ENCODE data around the gene ARL16. TPM values are rescaled to one million over a fixed set of nuclear protein-coding genes. Genes with fewer than 3 reads are reported as not detected.

ARL16 gene
- total RNA-seq, 4 donors from 2014 or later = 19.1 to 34.3 (median 27.9) TPM

DNA sequence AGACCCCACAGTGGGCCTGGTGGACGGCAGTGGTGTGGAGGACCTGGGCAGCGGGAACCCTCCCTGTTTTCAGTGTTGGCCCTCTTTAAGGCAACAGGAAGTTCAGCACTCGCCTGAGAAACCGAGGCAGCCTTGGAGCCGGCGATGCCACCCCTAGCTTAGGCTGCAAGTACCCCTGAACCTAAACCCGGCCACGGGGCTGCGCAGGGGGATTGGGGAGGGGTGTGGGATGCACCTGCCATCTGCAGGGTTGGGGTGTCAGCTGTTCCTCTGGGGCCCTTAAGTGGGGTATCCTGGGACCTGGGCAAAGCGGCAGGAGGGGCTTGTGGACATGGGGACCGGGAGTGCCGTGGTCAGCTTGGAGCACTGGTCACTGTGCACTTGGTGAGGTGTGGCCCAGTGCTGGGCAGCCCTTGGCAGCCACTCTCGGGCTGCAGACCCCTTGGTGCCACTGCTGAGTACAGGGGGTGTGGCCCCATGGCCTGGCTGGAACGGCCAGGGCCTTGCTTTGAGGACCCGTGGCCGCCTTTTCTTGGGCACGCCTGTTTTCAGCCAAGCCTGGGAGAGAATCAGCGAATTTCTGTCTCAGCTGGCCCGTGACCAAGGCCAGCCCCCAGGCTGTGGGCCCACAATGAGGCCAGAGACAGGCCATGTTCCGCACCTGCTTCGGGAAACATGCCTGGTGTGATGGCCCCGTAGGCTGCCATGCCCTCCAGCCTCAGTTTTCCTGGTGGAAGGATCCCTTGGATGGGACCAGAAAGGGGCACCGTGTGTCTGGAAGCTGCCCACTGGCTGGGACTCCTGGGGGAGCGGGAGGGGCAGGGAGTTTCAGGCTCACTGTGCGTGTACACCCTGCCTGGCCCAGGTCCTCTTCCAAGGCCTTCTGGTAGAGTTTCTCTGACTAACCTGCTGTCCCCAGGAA lies 24.4 kb upstream of the ARL16 start:
- Histone ChIP-seq H3K4me1 (peaks cover 27 to 50% (median 29%) of the 10 kb centered on the region in 3 donors), H3K27me3 (no peaks in the 10 kb centered on the region), H3K9me3 (no peaks in the 10 kb centered on the region), H3K36me3 (peaks cover 18 to 41% (median 27%) of the 10 kb centered on the region in 3 donors), H3K27ac (no peak overlapping the region), H3K4me3 (no peak overlapping the region)
- TF ChIP-seq POLR2A (IDR thresholded peaks at IDR 0.05) = no peak
- TF ChIP-seq, protein P1, sequence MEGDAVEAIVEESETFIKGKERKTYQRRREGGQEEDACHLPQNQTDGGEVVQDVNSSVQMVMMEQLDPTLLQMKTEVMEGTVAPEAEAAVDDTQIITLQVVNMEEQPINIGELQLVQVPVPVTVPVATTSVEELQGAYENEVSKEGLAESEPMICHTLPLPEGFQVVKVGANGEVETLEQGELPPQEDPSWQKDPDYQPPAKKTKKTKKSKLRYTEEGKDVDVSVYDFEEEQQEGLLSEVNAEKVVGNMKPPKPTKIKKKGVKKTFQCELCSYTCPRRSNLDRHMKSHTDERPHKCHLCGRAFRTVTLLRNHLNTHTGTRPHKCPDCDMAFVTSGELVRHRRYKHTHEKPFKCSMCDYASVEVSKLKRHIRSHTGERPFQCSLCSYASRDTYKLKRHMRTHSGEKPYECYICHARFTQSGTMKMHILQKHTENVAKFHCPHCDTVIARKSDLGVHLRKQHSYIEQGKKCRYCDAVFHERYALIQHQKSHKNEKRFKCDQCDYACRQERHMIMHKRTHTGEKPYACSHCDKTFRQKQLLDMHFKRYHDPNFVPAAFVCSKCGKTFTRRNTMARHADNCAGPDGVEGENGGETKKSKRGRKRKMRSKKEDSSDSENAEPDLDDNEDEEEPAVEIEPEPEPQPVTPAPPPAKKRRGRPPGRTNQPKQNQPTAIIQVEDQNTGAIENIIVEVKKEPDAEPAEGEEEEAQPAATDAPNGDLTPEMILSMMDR (IDR thresholded peaks at IDR 0.05) = no peak
- intact Hi-C loops (cut with DNase I) = no loop called here
- 100% methylated on average over 2 of the region's 25 CpGs; no CpG with 5 or more reads in 1 of the 2 donors for WGBS, 2 donors
- no peak for DNase-seq

DNA sequence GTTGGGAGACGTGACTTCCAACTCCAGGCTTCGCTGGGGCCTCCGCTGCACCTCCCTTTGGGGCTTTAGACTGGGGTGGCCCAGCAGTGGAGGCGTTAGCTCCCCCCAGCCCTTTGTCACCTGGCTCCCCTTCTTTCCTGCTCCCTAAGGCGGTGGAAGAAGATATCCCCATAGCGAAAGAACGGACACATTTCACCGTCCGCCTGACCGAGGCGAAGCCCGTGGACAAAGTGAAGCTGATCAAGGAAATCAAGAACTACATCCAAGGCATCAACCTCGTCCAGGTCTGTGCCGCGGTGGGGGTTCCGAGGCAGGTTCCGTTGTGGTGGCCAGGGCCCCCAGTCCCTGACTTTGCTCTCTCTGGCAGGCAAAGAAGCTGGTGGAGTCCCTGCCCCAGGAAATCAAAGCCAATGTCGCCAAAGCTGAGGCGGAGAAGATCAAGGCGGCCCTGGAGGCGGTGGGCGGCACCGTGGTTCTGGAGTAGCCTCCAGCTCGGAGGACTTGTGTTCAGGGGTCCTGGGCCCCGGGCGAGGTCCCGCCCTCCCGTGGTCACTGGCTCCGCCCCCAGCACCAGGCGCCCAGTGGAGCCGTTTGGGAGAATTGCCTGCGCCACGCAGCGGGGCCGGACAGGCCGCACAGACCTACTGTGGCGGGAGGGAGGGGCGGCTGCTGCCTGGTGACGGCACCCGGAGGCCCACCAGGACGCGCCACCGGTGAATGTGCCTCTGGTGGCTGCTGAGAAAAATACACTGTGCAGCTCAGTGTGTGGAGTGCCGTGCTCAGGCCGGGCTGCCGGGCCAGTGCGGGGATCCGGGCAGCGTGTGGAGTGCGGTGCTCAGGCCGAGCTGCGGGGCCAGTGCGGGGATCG lies 23.4 kb upstream of the ARL16 start:
- WGBS, 2 donors = 93 to 97% methylated on average over 17 to 26 of the region's 54 CpGs

GRCh38 chr17:81706232-81706611 lies 22.6 kb upstream of the ARL16 start:
- H3K27me3 ChIP-seq = no peaks in the 10 kb centered on the region
- 86 to 100% methylated on average over 3 to 4 of the region's 17 CpGs for WGBS, 2 donors
- no peak overlapping the region for H3K4me3 ChIP-seq
- DNase-seq = no peak
- H3K9me3 ChIP-seq = no peaks in the 10 kb centered on the region
- peaks cover 33 to 52% (median 36%) of the 10 kb centered on the region in 3 donors for H3K4me1 ChIP-seq
- intact Hi-C loops (cut with DNase I) = no loop called here
- H3K27ac ChIP-seq = no peak overlapping the region
- H3K36me3 ChIP-seq = peaks cover 19 to 46% (median 27%) of the 10 kb centered on the region in 3 donors
- TF ChIP-seq, protein P1 (IDR thresholded peaks at IDR 0.05) = no peak
- no peak for TF ChIP-seq POLR2A (IDR thresholded peaks at IDR 0.05)

More for the DNA sequence above, 23.4 kb upstream of the ARL16 start:
- Histone ChIP-seq H3K36me3 (peaks cover 18 to 41% (median 27%) of the 10 kb centered on the region in 3 donors), H3K9me3 (no peaks in the 10 kb centered on the region), H3K4me1 (peaks cover 28 to 52% (median 33%) of the 10 kb centered on the region in 3 donors), H3K4me3 (no peak overlapping the region), H3K27me3 (no peaks in the 10 kb centered on the region), H3K27ac (no peak overlapping the region)
- DNase-seq = no peak
- intact Hi-C loops (cut with DNase I) = no loop called here
- TF ChIP-seq POLR2A (IDR thresholded peaks at IDR 0.05) = no peak
- TF ChIP-seq, protein P1 (IDR thresholded peaks at IDR 0.05) = no peak

GRCh38 chr17:81705518-81706231 lies 22.1 kb upstream of the ARL16 start:
- 91 to 96% methylated on average over 19 to 28 of the region's 30 CpGs for WGBS, 2 donors
- no peak for DNase-seq
- H3K27me3 ChIP-seq = no peaks in the 10 kb centered on the region
- no peak overlapping the region for H3K4me3 ChIP-seq
- H3K9me3 ChIP-seq = no peaks in the 10 kb centered on the region
- H3K4me1 ChIP-seq = peaks cover 33 to 52% (median 36%) of the 10 kb centered on the region in 3 donors
- H3K36me3 ChIP-seq = peaks cover 23 to 52% (median 27%) of the 10 kb centered on the region in 3 donors
- TF ChIP-seq, protein P1 (IDR thresholded peaks at IDR 0.05) = no peak
- no peak for TF ChIP-seq POLR2A (IDR thresholded peaks at IDR 0.05)
- intact Hi-C loops (cut with DNase I) = no loop called here
- no peak overlapping the region for H3K27ac ChIP-seq

Measured in esophagus squamous epithelium (tissue), 5 donors.